H9 (cell line): ENCODE data around the gene EPHA1. TPM values are rescaled to one million over a fixed set of nuclear protein-coding genes. Genes with fewer than 3 reads are reported as not detected.

ENCODE experiments used
- DNase-seq: peaks from one replicate; pipeline ENCODE4 v3.0.0-alpha.2; 2017
- H2AFZ ChIP-seq: one replicate; pipeline ENCODE4 v1.6.1; 2013; ENCODE audit warnings: mild to moderate bottlenecking, low read length, control low read depth, moderate library complexity
- H2AK5ac ChIP-seq: 2 replicates; pipeline ENCODE4 v1.6.1; 2013; ENCODE audit warnings: low read length, control low read depth, mixed read lengths; ENCODE audit not compliant: insufficient read length
- H2BK120ac ChIP-seq: one replicate; pipeline ENCODE4 v1.6.1; 2013; ENCODE audit warnings: low read depth, mild to moderate bottlenecking, low read length, control low read depth, inconsistent platforms; ENCODE audit not compliant: poor library complexity, severe bottlenecking
- H2BK12ac ChIP-seq: 2 replicates; pipeline ENCODE4 v1.6.1; 2013; ENCODE audit warnings: low read length, control low read depth, mixed read lengths, low read depth; ENCODE audit not compliant: insufficient read length
- H2BK15ac ChIP-seq: 2 replicates; pipeline ENCODE4 v1.6.1; 2013; ENCODE audit warnings: low read depth, low read length, control low read depth
- H2BK20ac ChIP-seq: one replicate; pipeline ENCODE4 v1.6.1; 2013; ENCODE audit warnings: low read depth, mild to moderate bottlenecking, low read length, control low read depth, inconsistent platforms; ENCODE audit not compliant: poor library complexity, severe bottlenecking
- H2BK5ac ChIP-seq: 2 replicates; pipeline ENCODE4 v1.6.1; 2013; ENCODE audit warnings: low read length, control low read depth, mixed read lengths; ENCODE audit not compliant: insufficient read length
- H3K14ac ChIP-seq: 2 replicates; pipeline ENCODE4 v1.6.1; 2013; ENCODE audit warnings: low read length, control low read depth; ENCODE audit not compliant: insufficient read depth
- H3K18ac ChIP-seq: 2 replicates; pipeline ENCODE4 v1.6.1; 2013; ENCODE audit warnings: low read depth, mild to moderate bottlenecking, mixed read lengths, low read length, control low read depth; ENCODE audit not compliant: insufficient read length
- H3K23ac ChIP-seq: 2 replicates; pipeline ENCODE4 v1.6.1; 2013; ENCODE audit warnings: low read length, control low read depth, mixed read lengths, low read depth; ENCODE audit not compliant: insufficient read length
- H3K23me2 ChIP-seq: 2 replicates; pipeline ENCODE4 v1.6.1; 2013; ENCODE audit warnings: low read depth, mild to moderate bottlenecking, mixed read lengths, low read length, control low read depth; ENCODE audit not compliant: insufficient read length, poor library complexity, severe bottlenecking
- H3K27ac ChIP-seq: 2 replicates; pipeline ENCODE4 v1.5.1; 2013; ENCODE audit warnings: low read length, control low read depth, mixed read lengths, low read depth; ENCODE audit not compliant: insufficient read length
- H3K27me3 ChIP-seq: 2 replicates; pipeline ENCODE4 v1.6.1; 2013; ENCODE audit warnings: low read length, control low read depth, inconsistent platforms; ENCODE audit not compliant: insufficient read depth
- H3K4ac ChIP-seq: 2 replicates; pipeline ENCODE4 v1.6.1; 2013; ENCODE audit warnings: low read depth, mild to moderate bottlenecking, control low read depth, inconsistent platforms, low read length, moderate library complexity
- H3K4me1 ChIP-seq: 2 replicates; pipeline ENCODE4 v1.6.1; 2013; ENCODE audit warnings: low read length, control low read depth, inconsistent platforms; ENCODE audit not compliant: insufficient read depth
- H3K4me2 ChIP-seq: 2 replicates; pipeline ENCODE4 v1.6.1; 2013; ENCODE audit warnings: low read length, control low read depth, mixed read lengths; ENCODE audit not compliant: insufficient read length, insufficient read depth
- H3K56ac ChIP-seq: 2 replicates; pipeline ENCODE4 v1.6.1; 2013; ENCODE audit warnings: low read depth, mild to moderate bottlenecking, mixed read lengths, low read length, control low read depth; ENCODE audit not compliant: insufficient read length
- H3K79me1 ChIP-seq: 2 replicates; pipeline ENCODE4 v1.6.1; 2013; ENCODE audit warnings: low read depth, mild to moderate bottlenecking, moderate library complexity, low read length, control low read depth, inconsistent platforms; ENCODE audit not compliant: insufficient read depth, poor library complexity, severe bottlenecking
- H3K79me2 ChIP-seq: 2 replicates; pipeline ENCODE4 v1.6.1; 2013; ENCODE audit warnings: low read length, control low read depth, inconsistent platforms; ENCODE audit not compliant: insufficient read depth
- H3K9ac ChIP-seq: 2 replicates; pipeline ENCODE4 v1.6.1; 2013; ENCODE audit warnings: low read length, control low read depth, mixed read lengths; ENCODE audit not compliant: insufficient read length; ENCODE audit errors: extremely low read depth
- H3K9me3 ChIP-seq: one replicate; pipeline ENCODE4 v1.6.1; 2013; ENCODE audit warnings: low read depth, low read length, inconsistent platforms; ENCODE audit not compliant: control insufficient read depth
- H3T11ph ChIP-seq: one replicate; pipeline ENCODE4 v1.6.1; 2013; ENCODE audit warnings: mild to moderate bottlenecking, low read length, control low read depth, inconsistent platforms
- H4K20me1 ChIP-seq: one replicate; pipeline ENCODE4 v1.6.1; 2013; ENCODE audit not compliant: control insufficient read depth, insufficient read length, insufficient read depth
- H4K5ac ChIP-seq: 2 replicates; pipeline ENCODE4 v1.6.1; 2013; ENCODE audit warnings: low read depth, mild to moderate bottlenecking, mixed read lengths, low read length, control low read depth; ENCODE audit not compliant: insufficient read length
- H4K8ac ChIP-seq: replicated peaks from 2 replicates; pipeline ENCODE4 v1.6.1; 2013; ENCODE audit warnings: low read length, control low read depth, mixed read lengths, low read depth; ENCODE audit not compliant: insufficient read length
- H4K91ac ChIP-seq: 2 replicates; pipeline ENCODE4 v1.6.1; 2013; ENCODE audit warnings: low read depth, mild to moderate bottlenecking, moderate library complexity, mixed read lengths, low read length, control low read depth; ENCODE audit not compliant: insufficient read length
- H3K27ac Mint-ChIP-seq, 3 experiments: 2 replicates in 2 of 3; 3 replicates in 1 of 3; pipeline ENCODE4 v1.8.0; 2020 to 2021; ENCODE audit warnings: mixed read lengths in 3 of 3, mild to moderate bottlenecking in 1 of 3, moderate library complexity in 1 of 3
- H3K27me3 Mint-ChIP-seq: 2 replicates; pipeline ENCODE4 v1.8.0; 2021; ENCODE audit warnings: low read depth, mild to moderate bottlenecking, moderate library complexity, mixed read lengths
- H3K36me3 Mint-ChIP-seq, 3 experiments: 2 replicates in 2 of 3; 3 replicates in 1 of 3; pipeline ENCODE4 v1.8.0; 2020 to 2021; ENCODE audit warnings: low read depth in 3 of 3, mixed read lengths in 3 of 3; ENCODE audit not compliant: insufficient read depth in 1 of 3
- H3K4me1 Mint-ChIP-seq, 2 experiments: 2 replicates each; pipeline ENCODE4 v1.8.0; 2020; ENCODE audit warnings: mixed read lengths in 2 of 2
- H3K4me3 Mint-ChIP-seq, 2 experiments: 2 replicates in 1 of 2; 3 replicates in 1 of 2; pipeline ENCODE4 v1.8.0; 2020 to 2021; ENCODE audit warnings: mild to moderate bottlenecking in 2 of 2, mixed read lengths in 2 of 2, moderate library complexity in 1 of 2
- H3K9me3 Mint-ChIP-seq, 2 experiments: 2 replicates in 1 of 2; 3 replicates in 1 of 2; pipeline ENCODE4 v1.8.0; 2020; ENCODE audit warnings: mild to moderate bottlenecking in 2 of 2, mixed read lengths in 2 of 2, moderate library complexity in 1 of 2
- WGBS: extraction: QIAGEN DNeasy Blood & Tissue Kit; methylation state at CpG from one replicate; pipeline ENCODE4 v1.1.7; 2013; ENCODE audit warnings: missing lambda C conversion rate, low lambda C conversion rate, mixed read lengths; ENCODE audit not compliant: insufficient read length; ENCODE audit errors: extremely low coverage; 5-methylcytosine and 5-hydroxymethylcytosine counted together
- total RNA-seq: library from RNA; stranded (reverse); gene quantifications from 2 replicates; pipeline ENCODE4 v1.2.1, GENCODE V29; 2021
- TF ChIP-seq, protein P1 (sequence below): fragments of 200-600 bp; sonication (generic); conservative IDR thresholded peaks from 3 replicates; pipeline ENCODE4 v1.8.0; 2021; ENCODE audit warnings: antibody characterized with exemption, mild to moderate bottlenecking

Gene EPHA1
- total RNA-seq, 1 experiment from 2014 or later = 109 TPM

GRCh38 chr7:143452495-143452894 lies 43.8 kb upstream of the EPHA1 start:
- no peaks in the 10 kb centered on the region for H3K9me3 Mint-ChIP-seq
- H2AK5ac ChIP-seq = no peak overlapping the region
- H4K20me1 ChIP-seq = no peaks in the 10 kb centered on the region
- H3K36me3 Mint-ChIP-seq = peaks cover 0 to 2% (median 0%) of the 10 kb centered on the region in 3 experiments; a peak in 2 of 7 replicates
- no peak overlapping the region for H3K27ac ChIP-seq
- H2AFZ ChIP-seq = no peak overlapping the region
- H3K27me3 ChIP-seq = no peaks in the 10 kb centered on the region
- no peak overlapping the region for H2BK15ac ChIP-seq
- no peak overlapping the region for H3K56ac ChIP-seq
- no peaks in the 10 kb centered on the region for H3K4me1 ChIP-seq
- H3K9me3 ChIP-seq = no peaks in the 10 kb centered on the region
- no CpG with 5 or more reads among the region's 2 CpGs for WGBS
- no peak overlapping the region for H3K4me2 ChIP-seq
- no peaks in the 10 kb centered on the region for H3K79me1 ChIP-seq
- no peak overlapping the region for H2BK5ac ChIP-seq
- H4K5ac ChIP-seq = no peak overlapping the region
- H3K14ac ChIP-seq = no peak overlapping the region
- H2BK20ac ChIP-seq = no peak overlapping the region
- H3K4me1 Mint-ChIP-seq = peaks cover 4% of the 10 kb centered on the region in 2 experiments; a peak in 2 of 4 replicates
- TF ChIP-seq, protein P1, sequence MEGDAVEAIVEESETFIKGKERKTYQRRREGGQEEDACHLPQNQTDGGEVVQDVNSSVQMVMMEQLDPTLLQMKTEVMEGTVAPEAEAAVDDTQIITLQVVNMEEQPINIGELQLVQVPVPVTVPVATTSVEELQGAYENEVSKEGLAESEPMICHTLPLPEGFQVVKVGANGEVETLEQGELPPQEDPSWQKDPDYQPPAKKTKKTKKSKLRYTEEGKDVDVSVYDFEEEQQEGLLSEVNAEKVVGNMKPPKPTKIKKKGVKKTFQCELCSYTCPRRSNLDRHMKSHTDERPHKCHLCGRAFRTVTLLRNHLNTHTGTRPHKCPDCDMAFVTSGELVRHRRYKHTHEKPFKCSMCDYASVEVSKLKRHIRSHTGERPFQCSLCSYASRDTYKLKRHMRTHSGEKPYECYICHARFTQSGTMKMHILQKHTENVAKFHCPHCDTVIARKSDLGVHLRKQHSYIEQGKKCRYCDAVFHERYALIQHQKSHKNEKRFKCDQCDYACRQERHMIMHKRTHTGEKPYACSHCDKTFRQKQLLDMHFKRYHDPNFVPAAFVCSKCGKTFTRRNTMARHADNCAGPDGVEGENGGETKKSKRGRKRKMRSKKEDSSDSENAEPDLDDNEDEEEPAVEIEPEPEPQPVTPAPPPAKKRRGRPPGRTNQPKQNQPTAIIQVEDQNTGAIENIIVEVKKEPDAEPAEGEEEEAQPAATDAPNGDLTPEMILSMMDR = no peak
- no peaks in the 10 kb centered on the region for H3K79me2 ChIP-seq
- no peak overlapping the region for H3K9ac ChIP-seq
- no peak for DNase-seq
- no peaks in the 10 kb centered on the region for H3K23me2 ChIP-seq
- no peak overlapping the region for H3K27ac Mint-ChIP-seq
- H3K4ac ChIP-seq = no peak overlapping the region
- H4K8ac ChIP-seq = no peak overlapping the region
- H3K18ac ChIP-seq = no peak overlapping the region
- H4K91ac ChIP-seq = no peak overlapping the region
- H3K27me3 Mint-ChIP-seq = no peaks in the 10 kb centered on the region
- H3K4me3 Mint-ChIP-seq = no peak overlapping the region
- no peak overlapping the region for H3K23ac ChIP-seq
- no peak overlapping the region for H3T11ph ChIP-seq
- no peak overlapping the region for H2BK12ac ChIP-seq
- no peak overlapping the region for H2BK120ac ChIP-seq
